Testis (tissue), 2 donors: Measurements from ENCODE around the gene DLG1.

Experiments used
- POLR2A ChIP-seq: fragments of 450-650 bp; IDR thresholded peaks from one replicate; pipeline ENCODE4 v1.6.1; 2017; ENCODE audit warnings: antibody characterized with exemption, mild to moderate bottlenecking, moderate library complexity
- TF ChIP-seq, protein P1 (sequence below), 3 experiments: fragments of 450-650 bp in 2 of 3; fragments of 200-600 bp in 1 of 3; sonication (generic) in 1 of 3; IDR thresholded peaks; one replicate each; pipeline ENCODE4 v1.5.1; 2016 to 2019; ENCODE audit warnings: antibody characterized with exemption in 3 of 3, mild to moderate bottlenecking in 2 of 3, moderate library complexity in 1 of 3

GRCh38 chr3:197031315-197032285 is 266.8 kb downstream of the DLG1 start:
- TF ChIP-seq, protein P1, sequence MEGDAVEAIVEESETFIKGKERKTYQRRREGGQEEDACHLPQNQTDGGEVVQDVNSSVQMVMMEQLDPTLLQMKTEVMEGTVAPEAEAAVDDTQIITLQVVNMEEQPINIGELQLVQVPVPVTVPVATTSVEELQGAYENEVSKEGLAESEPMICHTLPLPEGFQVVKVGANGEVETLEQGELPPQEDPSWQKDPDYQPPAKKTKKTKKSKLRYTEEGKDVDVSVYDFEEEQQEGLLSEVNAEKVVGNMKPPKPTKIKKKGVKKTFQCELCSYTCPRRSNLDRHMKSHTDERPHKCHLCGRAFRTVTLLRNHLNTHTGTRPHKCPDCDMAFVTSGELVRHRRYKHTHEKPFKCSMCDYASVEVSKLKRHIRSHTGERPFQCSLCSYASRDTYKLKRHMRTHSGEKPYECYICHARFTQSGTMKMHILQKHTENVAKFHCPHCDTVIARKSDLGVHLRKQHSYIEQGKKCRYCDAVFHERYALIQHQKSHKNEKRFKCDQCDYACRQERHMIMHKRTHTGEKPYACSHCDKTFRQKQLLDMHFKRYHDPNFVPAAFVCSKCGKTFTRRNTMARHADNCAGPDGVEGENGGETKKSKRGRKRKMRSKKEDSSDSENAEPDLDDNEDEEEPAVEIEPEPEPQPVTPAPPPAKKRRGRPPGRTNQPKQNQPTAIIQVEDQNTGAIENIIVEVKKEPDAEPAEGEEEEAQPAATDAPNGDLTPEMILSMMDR (IDR thresholded peaks at IDR 0.05), result no peak
- no peak for TF ChIP-seq POLR2A
